ENCODE measurements around the gene USP33. TPM values are rescaled to one million over a fixed set of nuclear protein-coding genes. Genes with fewer than 3 reads are reported as not detected.
"Not testable (repeated sequence)": the region's sequence is repeated elsewhere in the genome, so short reads cannot be mapped to it uniquely, and the experiment has no call there.

USP33 gene
- total RNA-seq, 1 donor from 2014 or later, result 84.0 TPM

GRCh38 chr1:77796695-77797405, 37.2 kb upstream of the USP33 start:
- H3K9me3 Mint-ChIP-seq (ENCODE audit: unreplicated experiment), result no peaks in the 10 kb centered on the region
- no peak overlapping the region for H3K27ac Mint-ChIP-seq (ENCODE audit: unreplicated experiment)

GRCh38 chr1:77794550-77794949, 34.9 kb upstream of the USP33 start:
- Mint-ChIP-seq H3K27ac (ENCODE audit: unreplicated experiment) (no peak overlapping the region), H3K36me3 (ENCODE audit: unreplicated experiment) (no peaks in the 10 kb centered on the region), H3K9me3 (ENCODE audit: unreplicated experiment) (no peaks in the 10 kb centered on the region), H3K4me1 (ENCODE audit: low read depth, unreplicated experiment) (no peaks in the 10 kb centered on the region), H3K27me3 (ENCODE audit: unreplicated experiment) (no peaks in the 10 kb centered on the region), H3K4me3 (ENCODE audit: unreplicated experiment) (no peak overlapping the region)
- no peak for TF ChIP-seq CTCF (IDR thresholded peaks at IDR 0.05; ENCODE audit: partially characterized antibody, unreplicated experiment)
- no peak for DNase-seq

More at GRCh38 chr1:77796695-77797405, 37.2 kb upstream of the USP33 start:
- H3K4me1 Mint-ChIP-seq (ENCODE audit: low read depth, unreplicated experiment), result no peaks in the 10 kb centered on the region
- no peak overlapping the region for H3K4me3 Mint-ChIP-seq (ENCODE audit: unreplicated experiment)
- no peaks in the 10 kb centered on the region for H3K27me3 Mint-ChIP-seq (ENCODE audit: unreplicated experiment)
- DNase-seq, result no peak
- TF ChIP-seq CTCF (IDR thresholded peaks at IDR 0.05; ENCODE audit: partially characterized antibody, unreplicated experiment), result no peak
- no peaks in the 10 kb centered on the region for H3K36me3 Mint-ChIP-seq (ENCODE audit: unreplicated experiment)

- H3K36me3 Mint-ChIP-seq (ENCODE audit: unreplicated experiment), result peaks cover 23% of the 10 kb centered on the region
- not testable (repeated sequence) for H3K27me3 Mint-ChIP-seq (ENCODE audit: unreplicated experiment); H3K27ac Mint-ChIP-seq (ENCODE audit: unreplicated experiment); H3K9me3 Mint-ChIP-seq (ENCODE audit: unreplicated experiment); DNase-seq; H3K4me3 Mint-ChIP-seq (ENCODE audit: unreplicated experiment); H3K4me1 Mint-ChIP-seq (ENCODE audit: low read depth, unreplicated experiment)
Observed at GRCh38 chr1:77786093-77786741, 26.6 kb upstream of the USP33 start.

- Mint-ChIP-seq H3K9me3 (ENCODE audit: unreplicated experiment) (peaks cover 4% of the 10 kb centered on the region), H3K27me3 (ENCODE audit: unreplicated experiment) (peaks cover 2% of the 10 kb centered on the region), H3K27ac (ENCODE audit: unreplicated experiment) (no peak overlapping the region), H3K4me3 (ENCODE audit: unreplicated experiment) (no peak overlapping the region), H3K4me1 (ENCODE audit: low read depth, unreplicated experiment) (peaks cover 2% of the 10 kb centered on the region), H3K36me3 (ENCODE audit: unreplicated experiment) (peaks cover 17% of the 10 kb centered on the region)
- TF ChIP-seq CTCF (IDR thresholded peaks at IDR 0.05; ENCODE audit: partially characterized antibody, unreplicated experiment), result no peak
- no peak for DNase-seq
Observed at GRCh38 chr1:77783141-77783540, 23.5 kb upstream of the USP33 start.

- Mint-ChIP-seq H3K4me1 (ENCODE audit: low read depth, unreplicated experiment) (peaks cover 2% of the 10 kb centered on the region), H3K27ac (ENCODE audit: unreplicated experiment) (no peak overlapping the region), H3K9me3 (ENCODE audit: unreplicated experiment) (peaks cover 3% of the 10 kb centered on the region), H3K27me3 (ENCODE audit: unreplicated experiment) (peaks cover 2% of the 10 kb centered on the region), H3K36me3 (ENCODE audit: unreplicated experiment) (peaks cover 14% of the 10 kb centered on the region), H3K4me3 (ENCODE audit: unreplicated experiment) (no peak overlapping the region)
- no peak for DNase-seq
- TF ChIP-seq CTCF (IDR thresholded peaks at IDR 0.05; ENCODE audit: partially characterized antibody, unreplicated experiment), result no peak
Observed at GRCh38 chr1:77781683-77782082, 22.0 kb upstream of the USP33 start.

Data from glutamatergic neuron (in vitro differentiated cells).